RKO (cell line): ENCODE data around the gene CDYL.
A peak's percentile ranks its signal among the peaks of the same experiment; 100 is the strongest.

Experiments used
- DNase-seq: peaks from one replicate; pipeline ENCODE4 v3.0.0-alpha.2; 2016; ENCODE audit warnings: low spot score

Gene CDYL, protein sequence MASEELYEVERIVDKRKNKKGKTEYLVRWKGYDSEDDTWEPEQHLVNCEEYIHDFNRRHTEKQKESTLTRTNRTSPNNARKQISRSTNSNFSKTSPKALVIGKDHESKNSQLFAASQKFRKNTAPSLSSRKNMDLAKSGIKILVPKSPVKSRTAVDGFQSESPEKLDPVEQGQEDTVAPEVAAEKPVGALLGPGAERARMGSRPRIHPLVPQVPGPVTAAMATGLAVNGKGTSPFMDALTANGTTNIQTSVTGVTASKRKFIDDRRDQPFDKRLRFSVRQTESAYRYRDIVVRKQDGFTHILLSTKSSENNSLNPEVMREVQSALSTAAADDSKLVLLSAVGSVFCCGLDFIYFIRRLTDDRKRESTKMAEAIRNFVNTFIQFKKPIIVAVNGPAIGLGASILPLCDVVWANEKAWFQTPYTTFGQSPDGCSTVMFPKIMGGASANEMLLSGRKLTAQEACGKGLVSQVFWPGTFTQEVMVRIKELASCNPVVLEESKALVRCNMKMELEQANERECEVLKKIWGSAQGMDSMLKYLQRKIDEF

DNA sequence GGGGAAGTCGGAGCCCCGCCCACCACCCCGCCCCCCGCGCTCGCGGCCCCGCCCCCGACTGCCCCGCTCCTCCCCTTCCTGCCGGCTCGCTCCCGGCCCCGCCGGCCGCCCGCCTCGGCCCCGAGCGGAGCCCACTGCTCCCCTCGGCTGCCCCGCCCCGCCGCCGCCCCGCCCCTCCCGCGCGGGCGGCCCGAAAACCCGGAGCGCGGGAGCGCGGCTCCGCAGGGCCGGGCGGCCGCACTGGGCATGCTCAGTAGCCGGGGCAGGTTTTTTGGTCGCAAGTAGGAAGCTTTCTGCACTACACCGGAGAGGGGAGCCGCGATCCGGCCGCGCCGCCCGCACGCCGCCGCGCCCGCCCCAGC is at the start of gene CDYL:
Gene CDYL, plus strand, starts transcription at position 274 of the 362 bp plus-strand sequence. CDS start 380 bp downstream, outside the sequence.
- DNase-seq = peak; percentile 81

DNA sequence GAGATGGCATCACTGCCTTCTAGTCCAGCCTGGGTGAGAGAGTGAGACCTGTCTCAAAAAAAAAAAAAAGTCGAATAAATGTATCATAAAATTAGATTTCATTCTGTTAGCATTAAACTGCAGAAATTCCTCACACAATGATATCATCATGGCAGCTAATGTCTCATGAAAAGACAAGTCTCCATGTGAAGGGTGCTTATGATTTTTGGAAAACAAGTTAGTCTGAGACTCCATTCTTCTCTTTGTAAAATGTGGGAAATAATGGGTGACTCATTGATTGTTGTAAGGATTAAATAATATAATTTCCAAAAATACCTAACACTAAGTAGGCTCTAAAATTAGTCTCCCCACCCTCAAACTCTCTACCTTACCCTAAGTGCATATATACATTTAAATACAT is 49.6 kb upstream of the CDYL start:
- DNase-seq = no peak

DNA sequence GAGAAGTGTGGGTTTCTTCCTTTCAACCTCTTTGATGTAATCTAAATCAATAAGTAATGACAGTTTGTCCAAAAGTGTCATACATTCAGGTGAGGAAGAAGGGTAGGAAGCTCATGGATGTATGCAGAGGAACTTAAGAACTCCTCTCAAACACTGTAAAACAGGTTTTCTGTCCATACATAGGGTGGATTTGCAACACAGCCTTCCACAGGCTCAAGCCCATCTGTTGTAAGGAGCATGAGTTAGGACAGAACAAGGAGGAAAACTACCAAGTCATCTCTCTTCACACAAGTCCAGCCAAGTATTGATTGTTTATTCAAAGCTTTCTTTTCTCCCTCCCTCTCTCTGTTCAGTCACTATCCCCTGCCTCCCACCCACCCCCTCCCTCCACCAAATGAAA is 49.0 kb upstream of the CDYL start:
- DNase-seq = no peak

DNA sequence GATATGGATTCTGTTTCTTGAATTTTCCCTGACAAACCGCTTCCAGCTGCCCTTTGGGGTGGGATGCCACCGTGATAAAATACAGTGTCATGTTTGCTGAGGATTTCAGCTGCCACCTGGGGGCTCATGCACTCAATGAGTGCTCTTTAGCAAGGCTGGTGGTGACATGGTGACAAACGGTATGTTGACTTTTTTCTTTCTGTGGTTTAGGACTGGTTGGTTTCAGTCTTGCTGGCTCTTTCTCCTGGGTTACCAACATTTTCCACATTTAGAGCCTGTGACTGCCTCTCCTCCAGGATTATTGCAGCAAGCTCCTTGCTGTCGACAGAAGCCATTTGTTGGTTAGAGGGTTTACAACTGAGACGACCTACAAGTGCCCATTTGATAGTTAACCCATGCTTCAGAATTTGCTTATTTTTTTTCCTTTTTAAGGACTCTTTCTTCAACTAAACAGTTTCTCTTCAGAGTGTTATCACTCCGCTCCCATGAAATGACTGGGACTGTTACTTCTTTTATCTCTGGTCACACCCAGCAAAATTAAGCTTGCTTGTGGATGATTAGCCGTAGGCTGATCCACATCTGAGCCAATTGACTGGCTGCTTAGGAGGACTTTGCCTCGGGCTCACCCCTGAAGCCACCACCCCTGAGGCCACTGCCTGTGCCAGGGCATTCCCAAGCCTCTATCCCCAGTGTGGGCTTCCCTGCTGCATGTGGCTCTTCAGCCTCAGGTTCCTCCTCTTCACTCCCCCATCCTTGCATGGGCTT is 48.4 kb upstream of the CDYL start:
- no peak for DNase-seq

DNA sequence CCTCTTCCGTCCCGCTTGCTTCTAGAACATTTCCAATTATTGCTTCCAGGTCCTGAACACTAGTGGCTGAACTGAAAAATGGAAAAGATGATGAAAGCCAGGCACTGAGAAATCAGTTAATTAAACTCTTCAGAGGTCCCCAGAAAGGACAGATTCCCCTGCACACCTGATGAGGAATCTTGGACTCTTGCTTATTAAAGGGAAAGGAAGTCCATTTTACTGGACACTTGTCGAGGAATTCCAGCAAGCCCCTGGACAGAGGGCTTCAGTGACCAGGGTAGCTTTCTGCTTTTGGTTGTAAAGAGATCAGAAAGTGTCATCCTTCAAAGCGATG is 47.8 kb upstream of the CDYL start:
- DNase-seq = no peak

DNA sequence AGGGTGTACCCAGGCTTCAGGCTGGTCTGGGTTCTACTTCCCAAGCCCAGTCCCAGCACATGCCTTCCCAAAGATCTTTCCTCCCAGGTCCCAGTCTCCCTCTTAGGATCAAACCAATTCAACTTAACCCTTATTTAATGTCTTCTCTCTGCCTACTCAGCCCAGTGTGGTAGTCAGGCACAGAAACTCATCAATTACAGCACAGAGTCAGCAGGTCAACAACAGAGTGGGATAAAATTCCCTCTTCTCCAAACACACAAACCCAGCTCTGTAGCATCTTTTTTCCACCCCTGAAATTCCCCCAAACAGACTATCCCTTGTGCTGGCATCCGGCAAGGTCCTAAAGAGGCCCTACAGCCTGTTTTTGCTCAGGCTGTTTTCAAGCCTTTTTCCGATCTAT is 47.3 kb upstream of the CDYL start:
- no peak for DNase-seq

DNA sequence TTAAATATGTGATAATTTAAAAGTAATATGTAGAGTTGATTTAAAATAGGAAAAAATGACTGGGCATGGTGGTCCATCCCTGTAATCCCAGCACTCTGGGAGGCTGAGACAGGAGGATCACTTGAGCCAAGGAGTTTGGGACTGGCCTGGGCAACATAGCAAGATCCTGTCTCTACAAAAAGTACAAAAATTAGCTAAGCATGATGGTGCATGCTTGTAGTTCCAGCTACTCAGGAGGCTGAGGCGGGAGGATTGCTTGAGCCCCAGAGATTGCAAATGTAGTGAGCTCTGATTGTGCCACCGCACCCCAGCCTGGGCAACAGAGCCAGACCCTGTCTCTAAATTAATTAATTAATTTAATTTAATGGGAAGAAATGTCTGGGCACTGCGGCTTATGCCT is 44.2 kb upstream of the CDYL start:
- no peak for DNase-seq

DNA sequence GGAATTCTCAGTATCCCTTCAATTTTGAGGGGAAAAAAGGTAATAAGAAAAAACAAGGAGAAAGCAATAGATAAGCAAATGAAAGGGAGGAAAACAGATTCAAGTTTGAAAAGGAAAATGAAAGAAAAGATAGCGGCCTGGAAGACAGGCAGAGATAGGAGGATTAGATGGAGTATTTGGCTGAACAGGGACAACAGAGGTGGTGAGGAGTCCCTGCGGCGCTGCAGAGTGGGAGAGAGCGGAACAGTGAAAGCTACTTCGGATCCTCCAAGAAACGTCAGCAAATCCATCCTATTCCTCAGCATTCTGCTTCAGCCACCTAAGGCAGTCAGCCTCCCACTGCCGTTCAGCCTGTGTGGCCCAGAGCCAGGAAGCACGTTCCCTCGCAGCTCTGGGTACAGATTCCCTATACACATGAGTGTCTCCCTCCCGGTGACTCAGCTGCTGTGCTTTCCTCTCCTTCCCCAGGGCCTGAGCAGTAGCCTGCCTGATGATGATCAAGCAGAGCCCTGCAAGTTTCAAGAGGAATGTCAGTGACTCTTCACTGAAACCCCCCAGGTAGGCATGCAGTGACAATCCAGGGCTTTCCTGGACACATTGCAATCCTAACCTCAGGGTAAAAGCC is 43.4 kb upstream of the CDYL start:
- DNase-seq = peak; percentile 83

DNA sequence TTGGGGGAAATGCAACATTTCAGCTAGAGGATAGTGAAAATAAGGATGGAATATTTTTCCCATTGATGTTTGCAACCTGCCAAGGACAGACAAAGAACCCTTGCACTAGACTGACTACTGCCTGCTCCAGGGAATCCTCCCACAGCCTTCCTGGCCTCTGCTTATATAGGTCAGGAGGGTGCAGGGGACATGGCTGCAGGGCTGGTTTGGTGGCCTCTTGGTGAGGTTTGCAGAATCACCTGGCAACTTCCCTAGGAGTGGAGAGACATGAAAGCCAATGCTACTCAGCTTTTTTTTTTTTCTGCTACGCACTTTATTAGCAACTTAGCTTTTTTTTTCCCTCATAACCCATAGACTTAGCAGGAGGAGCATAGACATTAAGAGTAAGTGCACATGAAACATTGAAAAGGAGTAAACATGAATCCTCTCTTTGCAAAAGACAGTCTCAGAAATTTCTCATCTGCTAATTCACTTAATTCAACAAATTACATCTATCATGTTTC is 39.8 kb upstream of the CDYL start:
- no peak for DNase-seq

DNA sequence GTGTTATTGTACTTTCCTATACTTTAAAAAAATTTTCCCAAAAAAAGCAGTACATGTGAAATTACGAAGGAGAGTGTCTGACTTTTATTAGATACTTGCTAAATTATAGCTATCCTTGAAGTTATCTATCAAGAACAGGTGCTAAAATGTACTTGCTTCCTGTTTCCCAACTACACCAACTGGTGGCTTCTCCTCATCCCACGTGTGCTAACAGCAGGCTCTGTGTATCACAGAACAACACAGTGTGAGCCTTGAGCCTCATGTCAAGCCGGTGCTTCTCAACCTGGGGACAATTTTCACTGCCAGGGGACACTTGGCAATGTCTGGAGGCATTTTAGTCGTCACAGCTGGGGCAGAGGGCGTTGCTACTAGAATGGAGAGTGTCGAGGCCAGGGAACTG is 36.2 kb upstream of the CDYL start:
- DNase-seq = no peak

DNA sequence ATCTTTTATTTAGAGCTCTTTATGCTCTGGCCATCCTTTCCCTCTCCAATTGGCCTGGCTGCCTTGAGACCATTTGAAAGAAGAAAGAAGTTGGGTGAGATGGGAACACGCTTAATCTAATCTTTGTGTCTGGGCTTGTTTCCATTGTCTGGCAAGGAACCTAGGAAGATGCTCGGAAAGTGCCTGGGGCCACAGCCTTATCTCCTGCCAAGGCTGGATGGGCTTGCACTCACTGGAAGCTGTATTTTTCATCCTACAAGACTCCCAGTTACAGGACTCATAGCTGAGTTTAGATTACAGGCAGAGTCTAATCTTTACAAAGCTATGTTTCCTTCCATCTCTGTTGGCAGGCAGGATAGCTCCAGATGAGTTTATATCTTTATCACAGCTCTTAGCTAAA is 33.1 kb upstream of the CDYL start:
- no peak for DNase-seq

DNA sequence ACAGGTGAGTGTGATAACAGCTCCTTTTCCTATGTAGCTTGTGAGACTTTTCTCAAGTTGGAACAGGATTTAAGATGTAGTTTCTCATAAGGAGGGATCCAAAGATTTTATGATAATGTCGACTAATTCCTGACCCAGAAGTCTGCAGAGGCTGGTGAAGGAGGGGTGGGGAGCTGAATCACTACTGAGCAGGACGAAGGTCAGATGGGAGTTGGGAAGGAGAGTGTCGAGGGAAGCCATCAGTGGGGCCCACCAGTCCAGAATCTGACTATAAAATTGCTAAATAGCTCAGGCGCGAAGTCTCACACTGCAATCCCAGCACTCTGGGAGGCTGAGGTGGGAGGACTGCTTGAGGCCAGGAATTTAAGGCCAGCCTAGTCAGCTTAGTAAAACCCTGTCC is 32.3 kb upstream of the CDYL start:
- no peak for DNase-seq

DNA sequence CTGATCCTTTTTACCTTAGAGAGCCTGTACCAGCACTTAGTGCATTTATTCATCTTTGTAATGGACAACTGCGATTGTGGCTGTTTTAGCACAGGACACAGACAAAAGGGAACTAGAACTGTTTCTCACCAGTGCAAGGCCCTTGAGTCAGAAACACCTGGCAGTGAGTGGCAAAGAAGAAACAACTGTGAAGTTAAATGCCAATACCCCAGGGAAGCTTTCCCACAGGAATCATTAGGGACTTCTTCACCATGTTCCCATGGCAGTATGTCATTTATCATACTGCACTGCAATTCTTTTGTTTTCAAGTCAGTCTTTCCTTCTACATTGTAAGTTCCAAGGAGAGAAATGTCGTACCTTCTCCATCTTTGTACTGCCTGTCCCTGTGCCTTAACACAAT is 28.6 kb upstream of the CDYL start:
- DNase-seq = no peak

DNA sequence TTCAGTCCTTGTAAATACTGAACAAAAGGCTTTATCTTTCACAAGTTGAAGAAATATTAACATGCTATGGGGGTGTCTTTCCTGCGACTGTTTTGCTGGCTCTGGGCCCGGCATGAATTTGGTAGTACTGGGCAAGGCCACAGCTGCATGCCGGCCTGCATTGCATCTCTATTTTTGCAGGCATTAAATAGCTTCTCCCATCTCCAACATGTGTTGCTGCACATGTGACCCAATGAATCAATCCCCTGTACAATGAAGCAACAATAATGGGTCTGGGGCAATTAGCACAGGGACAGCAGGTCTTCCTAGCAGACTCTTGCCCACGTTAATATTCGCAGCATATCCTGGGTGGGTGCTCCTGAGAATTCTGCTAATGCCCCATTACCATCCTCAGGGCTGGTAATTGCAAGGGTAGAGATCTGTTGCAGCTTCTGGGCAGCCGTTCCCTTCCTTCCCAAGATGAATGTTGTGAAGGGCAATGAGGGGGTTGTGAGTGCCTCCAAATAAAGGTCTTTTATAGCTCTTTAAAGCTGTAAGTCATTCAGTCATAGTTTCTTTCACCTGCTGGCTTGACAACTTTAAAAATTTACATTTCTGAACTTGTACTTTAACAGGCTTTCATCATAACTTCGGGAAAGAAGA is 24.3 kb upstream of the CDYL start:
- no peak for DNase-seq

DNA sequence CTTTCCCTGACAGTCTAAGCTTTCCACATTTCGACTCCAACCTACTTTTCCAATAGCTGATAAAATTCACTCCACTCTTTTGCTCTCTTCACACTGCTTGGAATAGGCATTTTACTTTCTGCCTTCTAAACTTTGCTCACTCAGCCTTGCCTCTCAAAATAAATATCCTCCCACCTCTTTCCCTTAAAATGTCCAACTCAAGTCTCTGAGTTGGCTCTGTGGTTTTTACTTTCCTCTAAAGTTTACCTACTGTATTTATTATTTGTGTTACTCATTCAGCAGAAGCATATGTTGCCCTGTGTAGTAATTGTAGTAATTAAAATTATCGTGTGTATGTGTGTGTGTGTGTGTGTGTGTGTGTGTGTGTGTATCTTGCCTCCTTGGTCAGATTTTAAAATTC is 20.0 kb upstream of the CDYL start:
- DNase-seq = no peak

DNA sequence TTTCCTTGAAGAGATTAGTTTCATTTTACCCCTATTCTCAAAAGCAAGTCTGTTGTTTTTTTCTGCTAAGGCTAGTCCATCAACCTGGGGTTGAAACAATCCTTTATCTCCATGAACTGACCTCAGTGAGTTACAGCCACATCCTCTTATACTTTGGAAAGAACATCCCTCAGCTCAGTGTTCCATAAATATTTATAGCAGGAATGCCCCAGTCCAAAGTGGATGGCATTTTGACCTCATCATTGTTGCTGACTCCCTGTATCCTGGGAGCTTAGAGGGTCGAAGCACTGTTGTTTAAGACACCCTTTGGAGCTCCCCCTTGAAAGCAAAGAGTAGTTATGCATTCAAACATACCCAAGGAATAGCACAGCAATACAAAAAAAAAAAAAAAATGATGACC is 16.2 kb upstream of the CDYL start:
- no peak for DNase-seq

DNA sequence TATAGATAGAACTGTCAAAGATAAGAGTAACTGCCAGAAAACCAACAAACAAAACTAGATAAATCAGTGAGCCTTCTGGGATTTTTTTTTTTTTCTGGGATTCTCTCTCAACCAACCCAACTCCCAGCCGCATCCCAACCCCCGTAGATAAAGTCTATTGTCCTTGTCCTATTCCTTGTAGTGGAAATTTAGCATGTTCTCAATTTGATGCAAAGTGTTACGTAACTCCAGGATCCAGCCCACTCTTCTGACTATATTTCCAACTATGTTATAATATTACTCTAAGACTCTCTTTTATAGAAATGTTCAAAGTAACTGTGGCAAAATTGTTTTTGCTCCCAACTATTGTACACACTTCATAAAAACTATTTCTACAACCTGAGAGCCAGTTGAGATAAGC is 15.4 kb upstream of the CDYL start:
- no peak for DNase-seq

DNA sequence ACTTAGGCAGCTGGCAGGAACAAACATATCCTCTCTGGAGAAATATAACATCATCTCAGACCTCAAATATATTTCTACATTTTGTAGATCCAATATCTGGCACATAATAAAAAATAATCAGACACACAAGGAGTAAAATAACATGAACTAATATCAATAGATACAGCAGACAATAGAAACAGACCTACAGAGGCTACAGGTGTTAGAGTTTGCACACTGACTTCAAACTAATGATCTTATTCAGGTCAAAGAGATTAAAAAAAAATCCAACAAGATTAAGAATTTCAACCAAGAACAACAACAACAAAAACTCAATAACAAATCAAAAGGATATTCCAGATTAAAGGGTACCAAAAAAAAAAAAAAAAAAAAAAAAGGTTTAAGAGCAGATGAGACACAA is 13.9 kb upstream of the CDYL start:
- no peak for DNase-seq

DNA sequence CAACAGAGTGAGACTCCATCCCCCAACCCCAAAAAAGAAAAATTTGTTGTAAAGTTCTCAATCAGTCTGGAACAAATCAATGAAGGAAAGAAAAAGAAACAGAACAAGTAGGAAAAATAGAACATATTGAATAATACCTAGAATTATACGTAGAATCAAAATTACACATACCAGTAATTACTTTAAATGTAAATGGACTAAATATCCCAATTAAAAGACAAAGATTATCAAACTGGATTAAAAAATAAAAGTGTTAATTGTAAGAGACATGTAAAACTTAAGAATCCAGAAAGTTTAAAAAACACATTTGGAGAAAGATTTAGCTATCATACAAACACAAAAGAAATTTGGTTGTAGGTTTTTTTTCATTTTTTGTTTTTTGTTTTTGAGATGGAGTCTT is 12.3 kb upstream of the CDYL start:
- DNase-seq = no peak

DNA sequence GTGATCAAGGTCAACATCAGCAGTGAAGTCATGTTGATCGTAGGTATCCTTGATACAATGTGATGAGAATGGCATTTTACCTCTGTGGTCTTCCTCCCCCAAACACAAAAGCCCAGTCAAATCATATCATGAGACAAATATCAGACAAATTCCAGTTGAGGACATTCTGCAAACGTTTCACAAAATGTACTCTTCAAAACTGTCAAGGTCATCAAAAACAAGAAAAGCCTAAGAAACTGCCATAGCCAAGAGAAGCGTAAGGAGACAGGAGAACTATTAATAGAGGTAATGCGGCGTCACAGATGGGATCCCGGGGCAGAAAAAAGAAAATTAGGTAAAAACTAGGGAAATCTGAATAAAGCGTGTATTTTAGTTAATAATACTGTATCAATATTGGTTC is 7.4 kb upstream of the CDYL start:
- DNase-seq = no peak

DNA sequence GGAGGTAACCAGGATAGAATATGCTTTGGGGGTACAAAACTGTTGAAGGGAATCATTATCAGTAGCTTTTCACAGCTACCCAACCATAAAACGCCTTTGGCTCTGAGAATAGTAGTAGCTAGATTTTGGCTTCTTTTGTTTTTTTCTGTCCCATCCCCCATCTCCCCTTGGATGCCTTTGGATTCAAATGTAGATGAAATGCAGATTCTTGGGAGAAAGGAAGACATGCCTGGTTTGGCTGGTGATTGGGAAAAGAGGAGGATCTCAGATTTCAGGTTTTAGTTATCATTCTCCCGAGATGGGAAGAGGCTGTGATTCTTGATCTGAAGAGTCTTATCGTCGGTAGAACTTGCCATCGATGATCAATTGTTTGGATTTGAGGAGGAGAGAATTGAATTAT is 3.5 kb upstream of the CDYL start:
- DNase-seq = no peak

DNA sequence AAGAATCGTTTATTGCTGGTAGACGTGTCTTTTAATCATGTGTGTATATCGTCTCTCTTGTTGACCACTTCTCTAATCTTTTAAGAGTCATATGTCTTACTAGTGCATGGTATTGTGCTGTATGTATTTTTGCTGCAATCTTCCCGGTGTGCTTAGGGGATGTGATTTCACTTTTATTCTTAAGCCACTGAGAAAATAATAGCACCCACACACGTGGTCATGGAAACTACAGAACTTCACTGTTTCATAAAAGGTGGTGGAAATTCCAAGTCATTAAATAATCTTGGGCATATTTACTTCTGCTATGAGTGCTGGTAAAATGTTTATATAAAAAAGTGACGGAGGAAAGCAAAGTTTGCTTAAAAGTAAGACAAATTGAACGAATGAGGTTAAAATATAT is 3.0 kb upstream of the CDYL start:
- no peak for DNase-seq
